IMR-90 (cell line): ENCODE measurements around the gene IL36RN. TPM values are rescaled to one million over a fixed set of nuclear protein-coding genes. Genes with fewer than 3 reads are reported as not detected.

Experiments
- ATAC-seq: fragments of 200-7000 bp; cut with Tn5 transposase; 2 replicates; pipeline ENCODE4 v1.9.1; 2020; ENCODE audit warnings: low read depth, mild to moderate bottlenecking, moderate library complexity
- BruUV-seq: library from RNA; stranded (reverse); fragments of 400-500 nt; replicated peaks from 2 replicates; lab custom pipeline; 2021; lab: Mats Ljungman, UMichigan
- CTCF ChIA-PET: fragments of 300-600 bp; formaldehyde crosslinking; extraction: SDS; loops from one replicate; lab custom pipeline; 2021; ENCODE audit warnings: antibody characterized with exemption; lab: Yijun Ruan, JAX
- POLR2A ChIA-PET: fragments of 300-600 bp; sonication (Branson Sonifier 250); formaldehyde crosslinking; loops from one replicate; lab custom pipeline; 2022; ENCODE audit warnings: antibody characterized with exemption; ENCODE audit not compliant: unreplicated experiment; lab: Charles Lee
- DNase-seq: peaks from one replicate; pipeline ENCODE4 v3.0.0; 2013
- H2AFZ ChIP-seq: replicated peaks from 2 replicates; pipeline ENCODE3; 2013; ENCODE audit warnings: low read length, mild to moderate bottlenecking; ENCODE audit not compliant: poor library complexity
- H2AK5ac ChIP-seq: 2 replicates; pipeline ENCODE4 v1.6.1; 2013; ENCODE audit warnings: low read depth, low read length, inconsistent platforms
- H2AK9ac ChIP-seq: replicated peaks from 2 replicates; pipeline ENCODE3; 2013; ENCODE audit warnings: mild to moderate bottlenecking, low read depth, low read length, moderate library complexity; ENCODE audit not compliant: poor library complexity
- H2BK120ac ChIP-seq: 2 replicates; pipeline ENCODE4 v1.6.1; 2013; ENCODE audit warnings: low read depth, low read length, inconsistent platforms
- H2BK15ac ChIP-seq: 3 replicates; pipeline ENCODE4 v1.6.1; 2013; ENCODE audit warnings: low read depth, low read length, inconsistent platforms
- H2BK20ac ChIP-seq: 2 replicates; pipeline ENCODE4 v1.6.1; 2013; ENCODE audit warnings: low read depth, mild to moderate bottlenecking, inconsistent platforms, low read length, moderate library complexity
- H2BK5ac ChIP-seq: 2 replicates; pipeline ENCODE4 v1.6.1; 2013; ENCODE audit warnings: mild to moderate bottlenecking, low read depth, low read length, inconsistent platforms; ENCODE audit not compliant: poor library complexity, severe bottlenecking
- H3K14ac ChIP-seq: replicated peaks from 2 replicates; pipeline ENCODE4 v1.6.1; 2013; ENCODE audit warnings: low read depth, low read length, inconsistent platforms
- H3K18ac ChIP-seq: 2 replicates; pipeline ENCODE4 v1.6.1; 2013; ENCODE audit warnings: low read depth, low read length, control low read depth
- H3K23ac ChIP-seq: 2 replicates; pipeline ENCODE4 v1.6.1; 2013; ENCODE audit warnings: low read depth, low read length, inconsistent platforms
- H3K27ac ChIP-seq: 2 replicates; pipeline ENCODE4 v1.5.1; 2013; ENCODE audit warnings: mild to moderate bottlenecking, control low read depth, low read length; ENCODE audit not compliant: insufficient read depth
- H3K27me3 ChIP-seq: 2 replicates; pipeline ENCODE4 v1.6.1; 2013; ENCODE audit warnings: low read length; ENCODE audit not compliant: control insufficient read depth, insufficient read depth
- H3K36me3 ChIP-seq: 2 replicates; pipeline ENCODE4 v1.6.1; 2013; ENCODE audit warnings: low read length, mixed read lengths; ENCODE audit not compliant: control insufficient read depth, insufficient read depth
- H3K4ac ChIP-seq: 2 replicates; pipeline ENCODE4 v1.6.1; 2013; ENCODE audit warnings: low read depth, low read length, inconsistent platforms
- H3K4me1 ChIP-seq: 2 replicates; pipeline ENCODE4 v1.6.1; 2013; ENCODE audit warnings: low read length, mixed read lengths; ENCODE audit not compliant: control insufficient read depth, insufficient read depth
- H3K4me2 ChIP-seq: 2 replicates; pipeline ENCODE4 v1.6.1; 2013; ENCODE audit warnings: low read depth, mild to moderate bottlenecking, control low read depth, low read length, moderate library complexity
- H3K4me3 ChIP-seq: 2 replicates; pipeline ENCODE4 v1.5.1; 2013; ENCODE audit warnings: low read depth, mild to moderate bottlenecking, control low read depth, low read length, moderate library complexity; ENCODE audit not compliant: insufficient read depth
- H3K56ac ChIP-seq: 2 replicates; pipeline ENCODE4 v1.6.1; 2013; ENCODE audit warnings: low read length, inconsistent platforms; ENCODE audit not compliant: insufficient read depth; ENCODE audit errors: extremely low read depth
- H3K79me1 ChIP-seq, 2 experiments: 2 replicates each; pipeline ENCODE4 v1.6.1; 2013; ENCODE audit warnings: low read length in 2 of 2, inconsistent platforms in 1 of 2, low read depth in 1 of 2
- H3K9ac ChIP-seq: 2 replicates; pipeline ENCODE4 v1.6.1; 2013; ENCODE audit warnings: low read depth, low read length, control low read depth
- H3K9me1 ChIP-seq: 2 replicates; pipeline ENCODE4 v1.6.1; 2013; ENCODE audit warnings: low read length, inconsistent platforms; ENCODE audit not compliant: insufficient read depth
- H3K9me3 ChIP-seq: 2 replicates; pipeline ENCODE4 v1.6.1; 2013; ENCODE audit warnings: low read length; ENCODE audit not compliant: control insufficient read depth, insufficient read depth
- H4K20me1 ChIP-seq: 2 replicates; pipeline ENCODE4 v1.6.1; 2013; ENCODE audit warnings: low read length, inconsistent platforms; ENCODE audit not compliant: insufficient read depth
- H4K5ac ChIP-seq: 2 replicates; pipeline ENCODE4 v1.6.1; 2013; ENCODE audit warnings: mild to moderate bottlenecking, low read depth, low read length, control low read depth
- H4K8ac ChIP-seq, 2 experiments: 2 replicates each; pipeline ENCODE4 v1.6.1; 2013; ENCODE audit warnings: low read depth in 2 of 2, low read length in 2 of 2, control low read depth in 1 of 2, inconsistent platforms in 1 of 2
- H4K91ac ChIP-seq: 2 replicates; pipeline ENCODE4 v1.6.1; 2013; ENCODE audit warnings: low read depth, low read length, inconsistent platforms; ENCODE audit not compliant: insufficient read depth
- BHLHE40 ChIP-seq: fragments of 150-350 bp; IDR thresholded peaks from 2 replicates; pipeline ENCODE4 v1.6.1; 2016; ENCODE audit warnings: mild to moderate bottlenecking, low read depth, low read length
- CEBPB ChIP-seq: IDR thresholded peaks from 2 replicates; pipeline ENCODE4 v1.6.1; 2012; ENCODE audit warnings: low read depth, low read length, improper control_type of control experiment
- CHD1 ChIP-seq: IDR thresholded peaks from 2 replicates; pipeline ENCODE4 v1.6.1; 2012; ENCODE audit warnings: low read depth, low read length, improper control_type of control experiment
- ELK1 ChIP-seq: fragments of 150-350 bp; IDR thresholded peaks from 2 replicates; pipeline ENCODE4 v1.6.1; 2016; ENCODE audit warnings: low read depth, mild to moderate bottlenecking, low read length, moderate library complexity, borderline replicate concordance
- FOS ChIP-seq: fragments of 150-350 bp; IDR thresholded peaks from 2 replicates; pipeline ENCODE4 v1.6.1; 2016; ENCODE audit warnings: low read depth, low read length
- MAFK ChIP-seq: IDR thresholded peaks from 2 replicates; pipeline ENCODE4 v1.6.1; 2012; ENCODE audit warnings: low read depth, low read length, improper control_type of control experiment
- MAZ ChIP-seq: IDR thresholded peaks from 2 replicates; pipeline ENCODE4 v1.6.1; 2012; ENCODE audit warnings: low read depth, mild to moderate bottlenecking, low read length, improper control_type of control experiment, moderate library complexity, borderline replicate concordance
- MXI1 ChIP-seq: IDR thresholded peaks from 2 replicates; pipeline ENCODE4 v1.6.1; 2012; ENCODE audit warnings: low read depth, mild to moderate bottlenecking, low read length, moderate library complexity, borderline replicate concordance
- NFE2L2 ChIP-seq: fragments of 150-350 bp; IDR thresholded peaks from 2 replicates; pipeline ENCODE4 v1.6.1; 2016; ENCODE audit warnings: low read depth, mild to moderate bottlenecking, low read length
- POLR2A ChIP-seq: IDR thresholded peaks from 2 replicates; pipeline ENCODE4 v1.6.1; 2012; ENCODE audit warnings: mild to moderate bottlenecking, low read depth, low read length
- RAD21 ChIP-seq: IDR thresholded peaks from 2 replicates; pipeline ENCODE4 v1.6.1; 2012; ENCODE audit warnings: low read length, improper control_type of control experiment
- RCOR1 ChIP-seq: IDR thresholded peaks from 2 replicates; pipeline ENCODE4 v1.6.1; 2012; ENCODE audit warnings: mild to moderate bottlenecking, low read length, improper control_type of control experiment; ENCODE audit not compliant: insufficient replicate concordance
- RFX5 ChIP-seq: IDR thresholded peaks from 2 replicates; pipeline ENCODE4 v1.8.0; 2012; ENCODE audit warnings: low read depth, mild to moderate bottlenecking, low read length, moderate library complexity
- SMC3 ChIP-seq: fragments of 150-350 bp; IDR thresholded peaks from 2 replicates; pipeline ENCODE4 v1.6.1; 2016; ENCODE audit warnings: low read depth, mild to moderate bottlenecking, antibody characterized with exemption, low read length, moderate library complexity
- USF2 ChIP-seq: fragments of 150-350 bp; IDR thresholded peaks from 2 replicates; pipeline ENCODE4 v1.6.1; 2017; ENCODE audit warnings: mild to moderate bottlenecking, antibody characterized with exemption, low read length, low read depth
- WGBS, 2 experiments: methylation state at CpG; one replicate each; pipeline versions ENCODE4 v1.1.5 to v1.1.7; 2013; ENCODE audit warnings: missing lambda C conversion rate in 2 of 2; ENCODE audit not compliant: insufficient read length in 1 of 2; ENCODE audit errors: extremely low coverage in 2 of 2; 5-methylcytosine and 5-hydroxymethylcytosine counted together
- dilution Hi-C: fragments of 300-500 bp; cut with HindIII; formaldehyde crosslinking; loops from one replicate; pipeline ENCODE4 v1.14.3; 2018; ENCODE audit warnings: low sequenced_read_pairs; ENCODE audit not compliant: unreplicated experiment
- in situ Hi-C: fragments of 300-500 bp; cut with MboI; formaldehyde crosslinking; loops from 3 replicates; pipeline ENCODE4 v1.14.3; 2019; ENCODE audit warnings: low sequenced_read_pairs, inconsistent platforms, mixed read lengths
- intact Hi-C: fragments of 100-400 bp; cut with micrococcal nuclease; formaldehyde crosslinking; loops from 2 replicates; pipeline ENCODE4 v1.10.0; 2022
- polyA plus RNA-seq, 3 experiments: library from polyadenylated mRNA; depleted of rRNA; stranded (reverse); fragments of >200 nt; gene quantifications; 2 replicates each; pipeline ENCODE4 v1.2.3, GENCODE V29; 2012; ENCODE audit warnings: low replicate concordance in 1 of 3
- total RNA-seq: library from RNA; depleted of rRNA; stranded (reverse); fragments of >200 nt; gene quantifications from 2 replicates; pipeline ENCODE4 v1.2.3, GENCODE V29; 2012
- TF ChIP-seq, protein P1 (sequence below): conservative IDR thresholded peaks from 2 replicates; pipeline ENCODE4 v1.5.1; 2012; ENCODE audit warnings: mild to moderate bottlenecking, low read depth, low read length, improper control_type of control experiment

IL36RN gene
- total and polyA plus RNA-seq, 2 of the 4 experiments (the other 2 are of a cell fraction) = not detected

GRCh38 chr2:113092864-113093612 is 34.0 kb downstream of the IL36RN start:
- Histone ChIP-seq H3K56ac (no peak overlapping the region), H4K5ac (no peak overlapping the region), H2AFZ (no peak overlapping the region), H3K18ac (no peak overlapping the region), H2BK15ac (no peak overlapping the region), H3K27me3 (peaks cover 6% of the 10 kb centered on the region; the same call in 1 of the 2 replicates), H3K4ac (no peak overlapping the region), H4K91ac (no peak overlapping the region), H3K9me1 (no peaks in the 10 kb centered on the region), H2AK9ac (no peak overlapping the region), H2BK20ac (no peak overlapping the region), H4K20me1 (no peaks in the 10 kb centered on the region), H3K79me1 (no peaks in the 10 kb centered on the region), H3K4me2 (no peak overlapping the region), H4K8ac (no peak overlapping the region), H3K4me3 (no peak overlapping the region), H2AK5ac (no peak overlapping the region), H2BK5ac (no peak overlapping the region), H3K36me3 (no peaks in the 10 kb centered on the region), H3K4me1 (no peaks in the 10 kb centered on the region), H2BK120ac (no peak overlapping the region), H3K27ac (no peak overlapping the region), H3K9ac (no peak overlapping the region), H3K23ac (no peak overlapping the region), H3K9me3 (no peaks in the 10 kb centered on the region), H3K14ac (no peak overlapping the region)
- dilution Hi-C loops = no loop called here
- intact Hi-C loops = no loop called here
- DNase-seq = no peak
- CTCF ChIA-PET = no interaction called here
- no TSS peak for BruUV-seq
- in situ Hi-C loops = no loop called here
- 80% methylated on average over 1 of the region's 5 CpGs; no CpG with 5 or more reads in 1 of the 2 experiments for WGBS, 2 experiments
- TF ChIP-seq CHD1 (no peak), POLR2A (no peak), SMC3 (no peak), MXI1 (no peak), RFX5 (no peak), ELK1 (no peak), MAFK (no peak), NFE2L2 (no peak), MAZ (no peak), FOS (no peak), USF2 (no peak), RAD21 (no peak), CEBPB (no peak), RCOR1 (no peak), BHLHE40 (no peak)
- TF ChIP-seq, protein P1, sequence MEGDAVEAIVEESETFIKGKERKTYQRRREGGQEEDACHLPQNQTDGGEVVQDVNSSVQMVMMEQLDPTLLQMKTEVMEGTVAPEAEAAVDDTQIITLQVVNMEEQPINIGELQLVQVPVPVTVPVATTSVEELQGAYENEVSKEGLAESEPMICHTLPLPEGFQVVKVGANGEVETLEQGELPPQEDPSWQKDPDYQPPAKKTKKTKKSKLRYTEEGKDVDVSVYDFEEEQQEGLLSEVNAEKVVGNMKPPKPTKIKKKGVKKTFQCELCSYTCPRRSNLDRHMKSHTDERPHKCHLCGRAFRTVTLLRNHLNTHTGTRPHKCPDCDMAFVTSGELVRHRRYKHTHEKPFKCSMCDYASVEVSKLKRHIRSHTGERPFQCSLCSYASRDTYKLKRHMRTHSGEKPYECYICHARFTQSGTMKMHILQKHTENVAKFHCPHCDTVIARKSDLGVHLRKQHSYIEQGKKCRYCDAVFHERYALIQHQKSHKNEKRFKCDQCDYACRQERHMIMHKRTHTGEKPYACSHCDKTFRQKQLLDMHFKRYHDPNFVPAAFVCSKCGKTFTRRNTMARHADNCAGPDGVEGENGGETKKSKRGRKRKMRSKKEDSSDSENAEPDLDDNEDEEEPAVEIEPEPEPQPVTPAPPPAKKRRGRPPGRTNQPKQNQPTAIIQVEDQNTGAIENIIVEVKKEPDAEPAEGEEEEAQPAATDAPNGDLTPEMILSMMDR = no peak
- POLR2A ChIA-PET = no interaction called here
- no peak for ATAC-seq
